GM12878 (cell line): Measurements from ENCODE around the gene WTAP. TPM values are rescaled to one million over a fixed set of nuclear protein-coding genes. Genes with fewer than 3 reads are reported as not detected.

Source experiments
- ATAC-seq: fragments of 200-7000 bp; cut with Tn5 transposase; 3 replicates; pipeline ENCODE4 v1.9.1; 2020; ENCODE audit warnings: mild to moderate bottlenecking, moderate library complexity
- BruUV-seq: library from RNA; stranded (reverse); fragments of 400-500 nt; replicated peaks from 2 replicates; lab custom pipeline; 2021; lab: Mats Ljungman, UMichigan
- CTCF ChIA-PET: fragments of 300-600 bp; sonication (Branson Sonifier 250); formaldehyde crosslinking; extraction: SDS; loops from one replicate; lab custom pipeline; 2021; ENCODE audit warnings: inconsistent platforms; lab: Yijun Ruan, JAX
- POLR2A ChIA-PET: fragments of 350-600 bp; formaldehyde crosslinking; extraction: SDS; loops from one replicate; lab custom pipeline; 2021; ENCODE audit warnings: inconsistent platforms; lab: Charles Lee
- RAD21 ChIA-PET: fragments of 300-600 bp; sonication (Branson Sonifier 250); formaldehyde crosslinking; loops from one replicate; lab custom pipeline; 2023; ENCODE audit warnings: antibody characterized with exemption; ENCODE audit not compliant: unreplicated experiment; lab: Charles Lee
- SMC1A ChIA-PET: fragments of 300-600 bp; sonication (Branson Sonifier 250); formaldehyde crosslinking; loops from one replicate; lab custom pipeline; 2023; ENCODE audit not compliant: unreplicated experiment, uncharacterized antibody; lab: Charles Lee
- DNase-seq: peaks from one replicate; pipeline ENCODE4 v3.0.0-alpha.2; 2011; ENCODE audit warnings: low read depth, low spot score
- FAIRE-seq: peaks from 3 replicates; lab custom pipeline; 2011; peaks lifted over from hg19 to GRCh38; lab: Jason Lieb, UNC
- H2AFZ ChIP-seq: 2 replicates; pipeline ENCODE4 v1.6.0; 2011; ENCODE audit warnings: low read depth, low read length, control low read depth; ENCODE audit not compliant: control insufficient read depth
- H3K27ac ChIP-seq: 2 replicates; pipeline ENCODE4 v1.5.1; 2011; ENCODE audit warnings: control low read depth; ENCODE audit not compliant: control insufficient read depth, insufficient read depth
- H3K27me3 ChIP-seq, 2 experiments: replicated peaks in 1 of 2; 2 replicates each; pipeline versions ENCODE4 v1.6.0 to v1.6.1; 2011; ENCODE audit warnings: low read length in 1 of 2; ENCODE audit not compliant: control insufficient read depth in 2 of 2, insufficient read depth in 2 of 2
- H3K36me3 ChIP-seq, 2 experiments: 2 replicates each; pipeline ENCODE4 v1.5.1; 2011; ENCODE audit warnings: low read length in 1 of 2; ENCODE audit not compliant: control insufficient read depth in 2 of 2, insufficient read depth in 2 of 2
- H3K4me1 ChIP-seq: 2 replicates; pipeline ENCODE4 v1.6.1; 2011; ENCODE audit warnings: mild to moderate bottlenecking, low read length, moderate library complexity, mixed read lengths; ENCODE audit not compliant: control insufficient read depth, insufficient read depth
- H3K4me2 ChIP-seq: 2 replicates; pipeline ENCODE4 v1.6.0; 2011; ENCODE audit warnings: control low read depth; ENCODE audit not compliant: control insufficient read depth, insufficient read depth
- H3K4me3 ChIP-seq: fragments of 200-600 bp; sonication (generic); 2 replicates; pipeline ENCODE4 v1.5.1; 2016
- H3K79me2 ChIP-seq: 2 replicates; pipeline ENCODE4 v1.6.0; 2011; ENCODE audit warnings: low read length; ENCODE audit not compliant: control insufficient read depth, insufficient read depth
- H3K9ac ChIP-seq: 2 replicates; pipeline ENCODE4 v1.8.0; 2011; ENCODE audit warnings: low read length, control low read depth, mixed read lengths; ENCODE audit not compliant: control insufficient read depth, insufficient read depth
- H3K9me3 ChIP-seq: replicated peaks from 3 replicates; pipeline ENCODE4 v1.5.1; 2011; ENCODE audit warnings: mild to moderate bottlenecking, low read length; ENCODE audit not compliant: control insufficient read depth, insufficient read depth
- H4K20me1 ChIP-seq: 2 replicates; pipeline ENCODE4 v1.6.0; 2011; ENCODE audit not compliant: control insufficient read depth, insufficient read depth
- CBFB ChIP-seq: IDR thresholded peaks from 2 replicates; pipeline ENCODE4 v1.6.1; 2016; ENCODE audit warnings: antibody characterized with exemption, low read depth
- FOXM1 ChIP-seq: IDR thresholded peaks from 2 replicates; pipeline ENCODE4 v1.6.1; 2012; ENCODE audit warnings: low read depth, mild to moderate bottlenecking, inconsistent platforms, low read length, moderate library complexity
- IRF4 ChIP-seq: IDR thresholded peaks from 2 replicates; pipeline ENCODE4 v1.6.1; 2011; ENCODE audit warnings: low read depth, low read length
- MTA3 ChIP-seq: IDR thresholded peaks from 2 replicates; pipeline ENCODE4 v1.6.1; 2012; ENCODE audit warnings: low read length, inconsistent platforms, borderline replicate concordance
- POLR2AphosphoS2 ChIP-seq: IDR thresholded peaks from 2 replicates; pipeline ENCODE4 v1.6.1; 2011; ENCODE audit warnings: low read depth, mild to moderate bottlenecking, low read length, improper control_type of control experiment, moderate library complexity
- POU2F2 ChIP-seq: IDR thresholded peaks from 3 replicates; pipeline ENCODE4 v1.6.1; 2011; ENCODE audit warnings: low read depth, mild to moderate bottlenecking, low read length, borderline replicate concordance
- RAD51 ChIP-seq: fragments of 450-650 bp; IDR thresholded peaks from 2 replicates; pipeline ENCODE4 v1.6.1; 2016; ENCODE audit warnings: moderate library complexity, mild to moderate bottlenecking, inconsistent platforms
- RELA ChIP-seq: fragments of 450-650 bp; IDR thresholded peaks from 2 replicates; pipeline ENCODE4 v1.8.0; 2014; ENCODE audit warnings: borderline replicate concordance; ENCODE audit not compliant: partially characterized antibody
- RFX5 ChIP-seq: IDR thresholded peaks from 2 replicates; pipeline ENCODE4 v1.6.1; 2011; ENCODE audit warnings: low read depth, low read length, improper control_type of control experiment
- SIN3A ChIP-seq: IDR thresholded peaks from 2 replicates; pipeline ENCODE4 v1.6.1; 2012; ENCODE audit warnings: low read depth, low read length, improper control_type of control experiment
- SMAD1 ChIP-seq: fragments of 450-650 bp; IDR thresholded peaks from 2 replicates; pipeline ENCODE4 v1.6.1; 2018; ENCODE audit warnings: mild to moderate bottlenecking, low read depth; ENCODE audit not compliant: partially characterized antibody
- TAF1 ChIP-seq: IDR thresholded peaks from 2 replicates; pipeline ENCODE4 v1.6.1; 2011; ENCODE audit warnings: mild to moderate bottlenecking, low read depth, low read length, borderline replicate concordance
- TCF3 ChIP-seq: IDR thresholded peaks from 2 replicates; pipeline ENCODE4 v1.6.1; 2012; ENCODE audit warnings: low read depth, mild to moderate bottlenecking, low read length, borderline replicate concordance; ENCODE audit not compliant: insufficient read depth
- YY1 ChIP-seq: IDR thresholded peaks from 2 replicates; pipeline ENCODE4 v1.6.1; 2011; ENCODE audit warnings: low read depth, mild to moderate bottlenecking, low read length
- WGBS: methylation state at CpG from one replicate; pipeline ENCODE4 v1.1.6; 2016; ENCODE audit warnings: low lambda C conversion rate; ENCODE audit not compliant: insufficient replicate concordance, insufficient coverage; ENCODE audit errors: missing lambda C conversion rate; 5-methylcytosine and 5-hydroxymethylcytosine counted together
- in situ Hi-C: fragments of 300-500 bp; cut with MboI; formaldehyde crosslinking; loops from 9 replicates; pipeline ENCODE4 v1.14.3; 2018; ENCODE audit warnings: mixed read lengths
- intact Hi-C: fragments of 100-400 bp; cut with micrococcal nuclease; formaldehyde crosslinking; loops from one replicate; pipeline ENCODE4 v1.14.2; 2022; ENCODE audit not compliant: unreplicated experiment
- polyA plus RNA-seq, 11 experiments: library from polyadenylated mRNA; depleted of rRNA in 4 of 11; unstranded in 6 of 11; stranded (reverse) in 5 of 11; fragments of >200 nt; fragmentation: Nextera tagmentation in 4 of 11; fragmentation: Illumina TruSeq in 1 of 11; extraction: Ambion mirVana in 4 of 11; extraction: Trizol in 1 of 11; gene quantifications; 1 replicate in 1 of 11; 2 replicates in 10 of 11; pipeline versions ENCODE4 v1.2.1 to v1.2.3, GENCODE V29; 2011 to 2016; ENCODE audit warnings: inconsistent platforms in 2 of 11, missing spikeins in 2 of 11, low read depth in 1 of 11
- total RNA-seq, 4 experiments: library from RNA; depleted of rRNA in 3 of 4; stranded (reverse); fragments of >200 nt in 3 of 4; fragmentation: Illumina TruSeq in 1 of 4; extraction: Trizol in 1 of 4; gene quantifications; 2 replicates each; pipeline versions ENCODE4 v1.2.1 to v1.2.3, GENCODE V29; 2013 to 2021
- TF ChIP-seq, protein P1 (sequence below): fragments of 450-650 bp; IDR thresholded peaks from 2 replicates; pipeline ENCODE4 v1.6.1; 2016; ENCODE audit warnings: mild to moderate bottlenecking
- TF ChIP-seq, protein P2 (sequence below): fragments of 450-650 bp; IDR thresholded peaks from 2 replicates; pipeline ENCODE4 v1.6.1; 2017; ENCODE audit warnings: mild to moderate bottlenecking
- TF ChIP-seq, protein P3 (sequence below): IDR thresholded peaks from 2 replicates; pipeline ENCODE4 v1.6.1; 2012; ENCODE audit warnings: mild to moderate bottlenecking, low read depth, low read length
- TF ChIP-seq, protein P4 (sequence below): IDR thresholded peaks from 2 replicates; pipeline ENCODE4 v1.6.1; 2012; ENCODE audit warnings: low read depth, low read length, improper control_type of control experiment

Gene WTAP
- total and polyA plus RNA-seq, 10 of the 15 experiments (the other 5 are each of a cell fraction or from before 2014, with no cell fraction given): 38.7 to 132 (median 83.1) TPM

DNA sequence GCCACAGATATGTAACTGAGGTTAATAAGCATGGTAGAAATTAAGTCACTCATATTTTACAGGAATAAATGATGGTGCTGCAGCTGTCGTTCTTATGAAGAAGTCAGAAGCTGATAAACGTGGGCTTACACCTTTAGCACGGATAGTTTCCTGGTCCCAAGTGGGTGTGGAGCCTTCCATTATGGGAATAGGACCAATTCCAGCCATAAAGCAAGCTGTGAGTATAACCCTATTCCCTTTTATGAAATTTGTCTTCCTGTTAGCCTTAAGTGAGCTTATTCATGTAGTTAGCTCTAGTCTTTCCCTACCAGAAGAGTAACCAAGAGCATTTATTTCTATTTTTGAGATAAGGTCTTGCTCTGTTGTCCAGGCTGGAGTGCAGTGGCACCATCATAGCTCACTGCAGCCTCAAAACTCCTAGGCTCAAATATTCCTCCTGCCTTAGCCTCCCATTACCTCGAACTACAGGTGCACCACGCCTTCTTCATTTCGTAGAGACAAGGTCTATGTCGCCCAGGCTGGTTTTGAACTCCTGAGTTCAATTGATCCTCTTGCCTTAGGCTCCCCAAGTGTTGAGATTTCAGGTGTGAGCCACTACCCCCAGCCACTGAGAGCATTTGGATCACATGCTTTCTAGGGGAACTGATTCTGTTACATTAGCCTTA lies 50.1 kb downstream of the WTAP start:
- no peak overlapping the region for H3K27ac ChIP-seq
- intact Hi-C loops: no loop called here
- H3K9ac ChIP-seq: no peak overlapping the region
- ATAC-seq (peak; percentile 14; the same call in 2 of the 3 replicates), FAIRE-seq (no peak), DNase-seq (no peak)
- RAD21 ChIA-PET: interaction anchor here (0.6 to 0.8 kb wide), 2 partner anchors 13 to 1316 kb away, joined by 3 read pairs; partner anchors contain the start of genes MRPL18 and TCP1
- H3K4me1 ChIP-seq: no peaks in the 10 kb centered on the region
- in situ Hi-C loops: no loop called here
- H2AFZ ChIP-seq: no peak overlapping the region
- H3K36me3 ChIP-seq: peaks cover 3 to 42% of the 10 kb centered on the region in 2 experiments
- WGBS: 76% methylated on average over 7 of the region's 7 CpGs
- CTCF ChIA-PET: interaction anchor here (0.6 to 0.8 kb wide), 2 partner anchors 18 to 86 kb away, joined by 3 to 4 read pairs; no protein-coding TSS in a partner anchor
- BruUV-seq: no TSS peak
- POLR2A ChIA-PET: interaction anchor here (0.6 to 1.2 kb wide), 3 partner anchors 13 to 165 kb away, joined by 3 to 5 read pairs (median 4); no protein-coding TSS in a partner anchor
- H3K27me3 ChIP-seq: no peaks in the 10 kb centered on the region
- H4K20me1 ChIP-seq: no peaks in the 10 kb centered on the region
- H3K79me2 ChIP-seq: no peaks in the 10 kb centered on the region; the same call in 1 of the 2 replicates
- H3K9me3 ChIP-seq: no peaks in the 10 kb centered on the region
- SMC1A ChIA-PET: interaction anchor here (0.7 kb wide), 1 partner anchor 29 kb away, joined by 3 read pairs; no protein-coding TSS in a partner anchor
- H3K4me2 ChIP-seq: no peak overlapping the region
- H3K4me3 ChIP-seq: no peak overlapping the region
- TF ChIP-seq, protein P1, sequence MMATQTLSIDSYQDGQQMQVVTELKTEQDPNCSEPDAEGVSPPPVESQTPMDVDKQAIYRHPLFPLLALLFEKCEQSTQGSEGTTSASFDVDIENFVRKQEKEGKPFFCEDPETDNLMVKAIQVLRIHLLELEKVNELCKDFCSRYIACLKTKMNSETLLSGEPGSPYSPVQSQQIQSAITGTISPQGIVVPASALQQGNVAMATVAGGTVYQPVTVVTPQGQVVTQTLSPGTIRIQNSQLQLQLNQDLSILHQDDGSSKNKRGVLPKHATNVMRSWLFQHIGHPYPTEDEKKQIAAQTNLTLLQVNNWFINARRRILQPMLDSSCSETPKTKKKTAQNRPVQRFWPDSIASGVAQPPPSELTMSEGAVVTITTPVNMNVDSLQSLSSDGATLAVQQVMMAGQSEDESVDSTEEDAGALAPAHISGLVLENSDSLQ: no peak
- TF ChIP-seq, protein P2, sequence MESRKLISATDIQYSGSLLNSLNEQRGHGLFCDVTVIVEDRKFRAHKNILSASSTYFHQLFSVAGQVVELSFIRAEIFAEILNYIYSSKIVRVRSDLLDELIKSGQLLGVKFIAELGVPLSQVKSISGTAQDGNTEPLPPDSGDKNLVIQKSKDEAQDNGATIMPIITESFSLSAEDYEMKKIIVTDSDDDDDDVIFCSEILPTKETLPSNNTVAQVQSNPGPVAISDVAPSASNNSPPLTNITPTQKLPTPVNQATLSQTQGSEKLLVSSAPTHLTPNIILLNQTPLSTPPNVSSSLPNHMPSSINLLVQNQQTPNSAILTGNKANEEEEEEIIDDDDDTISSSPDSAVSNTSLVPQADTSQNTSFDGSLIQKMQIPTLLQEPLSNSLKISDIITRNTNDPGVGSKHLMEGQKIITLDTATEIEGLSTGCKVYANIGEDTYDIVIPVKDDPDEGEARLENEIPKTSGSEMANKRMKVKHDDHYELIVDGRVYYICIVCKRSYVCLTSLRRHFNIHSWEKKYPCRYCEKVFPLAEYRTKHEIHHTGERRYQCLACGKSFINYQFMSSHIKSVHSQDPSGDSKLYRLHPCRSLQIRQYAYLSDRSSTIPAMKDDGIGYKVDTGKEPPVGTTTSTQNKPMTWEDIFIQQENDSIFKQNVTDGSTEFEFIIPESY: no peak
- TF ChIP-seq MTA3 (no peak), POU2F2 (no peak), CBFB (peak; percentile 10; the same call in 1 of the 2 replicates), RELA (no peak), SMAD1 (no peak), SIN3A (no peak), TCF3 (no peak), TAF1 (no peak), RFX5 (no peak), RAD51 (no peak), IRF4 (no peak), YY1 (no peak), FOXM1 (no peak), POLR2AphosphoS2 (0 out of 2 replicates have a peak, but pooled peaks have one; percentile 7)
- TF ChIP-seq, protein P3, sequence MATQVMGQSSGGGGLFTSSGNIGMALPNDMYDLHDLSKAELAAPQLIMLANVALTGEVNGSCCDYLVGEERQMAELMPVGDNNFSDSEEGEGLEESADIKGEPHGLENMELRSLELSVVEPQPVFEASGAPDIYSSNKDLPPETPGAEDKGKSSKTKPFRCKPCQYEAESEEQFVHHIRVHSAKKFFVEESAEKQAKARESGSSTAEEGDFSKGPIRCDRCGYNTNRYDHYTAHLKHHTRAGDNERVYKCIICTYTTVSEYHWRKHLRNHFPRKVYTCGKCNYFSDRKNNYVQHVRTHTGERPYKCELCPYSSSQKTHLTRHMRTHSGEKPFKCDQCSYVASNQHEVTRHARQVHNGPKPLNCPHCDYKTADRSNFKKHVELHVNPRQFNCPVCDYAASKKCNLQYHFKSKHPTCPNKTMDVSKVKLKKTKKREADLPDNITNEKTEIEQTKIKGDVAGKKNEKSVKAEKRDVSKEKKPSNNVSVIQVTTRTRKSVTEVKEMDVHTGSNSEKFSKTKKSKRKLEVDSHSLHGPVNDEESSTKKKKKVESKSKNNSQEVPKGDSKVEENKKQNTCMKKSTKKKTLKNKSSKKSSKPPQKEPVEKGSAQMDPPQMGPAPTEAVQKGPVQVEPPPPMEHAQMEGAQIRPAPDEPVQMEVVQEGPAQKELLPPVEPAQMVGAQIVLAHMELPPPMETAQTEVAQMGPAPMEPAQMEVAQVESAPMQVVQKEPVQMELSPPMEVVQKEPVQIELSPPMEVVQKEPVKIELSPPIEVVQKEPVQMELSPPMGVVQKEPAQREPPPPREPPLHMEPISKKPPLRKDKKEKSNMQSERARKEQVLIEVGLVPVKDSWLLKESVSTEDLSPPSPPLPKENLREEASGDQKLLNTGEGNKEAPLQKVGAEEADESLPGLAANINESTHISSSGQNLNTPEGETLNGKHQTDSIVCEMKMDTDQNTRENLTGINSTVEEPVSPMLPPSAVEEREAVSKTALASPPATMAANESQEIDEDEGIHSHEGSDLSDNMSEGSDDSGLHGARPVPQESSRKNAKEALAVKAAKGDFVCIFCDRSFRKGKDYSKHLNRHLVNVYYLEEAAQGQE: no peak
- TF ChIP-seq, protein P4, sequence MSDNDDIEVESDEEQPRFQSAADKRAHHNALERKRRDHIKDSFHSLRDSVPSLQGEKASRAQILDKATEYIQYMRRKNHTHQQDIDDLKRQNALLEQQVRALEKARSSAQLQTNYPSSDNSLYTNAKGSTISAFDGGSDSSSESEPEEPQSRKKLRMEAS: no peak
